ENCODE results near the gene CCT7.

The CCT7 gene

GRCh38 chr2:73294239-73294638 is 60.1 kb downstream of the CCT7 start:
- no peak for DNase-seq (ENCODE audit: low spot score)

- DNase-seq (ENCODE audit: low spot score) = no peak
Measured at GRCh38 chr2:73295751-73296400, 61.8 kb downstream of the CCT7 start.

- no peak for DNase-seq (ENCODE audit: low spot score)
Measured at GRCh38 chr2:73297151-73297559, 63.0 kb downstream of the CCT7 start.

GRCh38 chr2:73297586-73297985 is 63.5 kb downstream of the CCT7 start:
- DNase-seq (ENCODE audit: low spot score) = no peak

- no peak for DNase-seq (ENCODE audit: low spot score)
Measured at GRCh38 chr2:73300926-73301325, 66.8 kb downstream of the CCT7 start.

GRCh38 chr2:73301636-73302035 is 67.5 kb downstream of the CCT7 start:
- DNase-seq (ENCODE audit: low spot score) = no peak
